Neural crest cell (in vitro differentiated cells): ENCODE measurements around the gene BCL2L2. TPM values are rescaled to one million over a fixed set of nuclear protein-coding genes. Genes with fewer than 3 reads are reported as not detected.

Experiments
- DNase-seq: peaks from one replicate; pipeline ENCODE4 v3.0.0; 2021; ENCODE audit warnings: low read depth, mixed read lengths, low spot score
- H3K27ac Mint-ChIP-seq: one replicate; pipeline ENCODE4 v1.8.0; 2021; ENCODE audit warnings: mild to moderate bottlenecking, mixed read lengths; ENCODE audit not compliant: unreplicated experiment
- H3K27me3 Mint-ChIP-seq: 2 replicates; pipeline ENCODE4 v1.8.0; 2021; ENCODE audit warnings: low read depth, mild to moderate bottlenecking, mixed read lengths
- H3K36me3 Mint-ChIP-seq: 2 replicates; pipeline ENCODE4 v1.8.0; 2021; ENCODE audit warnings: low read depth, mild to moderate bottlenecking, mixed read lengths
- H3K4me1 Mint-ChIP-seq: 2 replicates; pipeline ENCODE4 v1.8.0; 2021; ENCODE audit warnings: mixed read lengths
- H3K4me3 Mint-ChIP-seq: one replicate; pipeline ENCODE4 v1.8.0; 2021; ENCODE audit warnings: mild to moderate bottlenecking, mixed read lengths
- H3K9me3 Mint-ChIP-seq: 2 replicates; pipeline ENCODE4 v1.8.0; 2021; ENCODE audit warnings: mixed read lengths
- CTCF ChIP-seq: fragments of 200-600 bp; sonication (generic); conservative IDR thresholded peaks from 2 replicates; pipeline ENCODE4 v1.5.0; 2021; ENCODE audit warnings: antibody characterized with exemption, mild to moderate bottlenecking
- total RNA-seq: library from RNA; stranded (reverse); gene quantifications from 2 replicates; pipeline ENCODE4 v1.2.1, GENCODE V29; 2021

The BCL2L2 gene
- total RNA-seq, 1 donor from 2014 or later: 24.8 TPM

GRCh38 chr14:23359722-23360447 lies 53.3 kb downstream of the BCL2L2 start:
- Mint-ChIP-seq H3K9me3 (no peaks in the 10 kb centered on the region), H3K27ac (no peak overlapping the region), H3K4me3 (peak overlapping the region; percentile 66), H3K4me1 (peaks cover 33% of the 10 kb centered on the region), H3K27me3 (peaks cover 2% of the 10 kb centered on the region), H3K36me3 (peaks cover 13% of the 10 kb centered on the region)
- TF ChIP-seq CTCF: no peak
- DNase-seq: no peak

- no peak for DNase-seq
- Mint-ChIP-seq H3K4me3 (peak overlapping the region; percentile 66), H3K9me3 (no peaks in the 10 kb centered on the region), H3K27ac (no peak overlapping the region), H3K27me3 (peaks cover 2% of the 10 kb centered on the region), H3K36me3 (peaks cover 13% of the 10 kb centered on the region), H3K4me1 (peaks cover 33% of the 10 kb centered on the region)
- TF ChIP-seq CTCF: no peak
Measured at GRCh38 chr14:23360496-23360895, 53.9 kb downstream of the BCL2L2 start.

GRCh38 chr14:23361320-23361719 lies 54.7 kb downstream of the BCL2L2 start:
- Mint-ChIP-seq H3K27ac (peak overlapping the region; percentile 27), H3K4me3 (peak overlapping the region; percentile 68)

More at GRCh38 chr14:23361320-23361719, 54.7 kb downstream of the BCL2L2 start:
- no peak for TF ChIP-seq CTCF
- no peak for DNase-seq
- H3K4me1 Mint-ChIP-seq: peaks cover 33% of the 10 kb centered on the region
- peaks cover 10% of the 10 kb centered on the region for H3K36me3 Mint-ChIP-seq
- H3K9me3 Mint-ChIP-seq: no peaks in the 10 kb centered on the region
- H3K27me3 Mint-ChIP-seq: peaks cover 2% of the 10 kb centered on the region

Other genes starting within 250 kb of the BCL2L2 start
- gene CDH24, start 249.3 kb upstream of the BCL2L2 start, total RNA-seq: 33.7 and 37.2 TPM in 2 replicates
- 350 and 352 TPM in 2 replicates for gene ACIN1, start 211.7 kb upstream of the BCL2L2 start, total RNA-seq
- 46.1 and 48.6 TPM in 2 replicates for gene C14orf119, start 211.3 kb upstream of the BCL2L2 start, total RNA-seq
- not detected in 2 replicates for gene CIROP, start 201.8 kb upstream of the BCL2L2 start, total RNA-seq
- not detected in 2 replicates for gene CEBPE, start 187.6 kb upstream of the BCL2L2 start, total RNA-seq
- gene SLC7A8, start 123.2 kb upstream of the BCL2L2 start, total RNA-seq: 6.6 and 9.4 TPM in 2 replicates
- not detected in 2 replicates for gene RNF212B, start 68.9 kb upstream of the BCL2L2 start, total RNA-seq
- 14.8 and 17.2 TPM in 2 replicates for gene HOMEZ, start 20.7 kb upstream of the BCL2L2 start, total RNA-seq
- gene PPP1R3E, start 4.0 kb upstream of the BCL2L2 start, total RNA-seq: 13.6 and 15.0 TPM in 2 replicates
- gene PABPN1, start 14.6 kb downstream of the BCL2L2 start, total RNA-seq: 375 and 379 TPM in 2 replicates
- gene SLC22A17, start 46.1 kb downstream of the BCL2L2 start, total RNA-seq: 39.4 and 42.4 TPM in 2 replicates
- gene EFS, start 58.3 kb downstream of the BCL2L2 start, total RNA-seq: 100 and 104 TPM in 2 replicates
- not detected in 2 replicates for gene IL25, start 66.0 kb downstream of the BCL2L2 start, total RNA-seq
- gene CMTM5, start 70.2 kb downstream of the BCL2L2 start, total RNA-seq: 2.0 and 3.1 TPM in 2 replicates
- not detected in 2 replicates for gene MYH6, start 101.4 kb downstream of the BCL2L2 start, total RNA-seq
- 0.05 TPM in 1 of 2 replicates, not detected in the other for gene MYH7, start 128.8 kb downstream of the BCL2L2 start, total RNA-seq
- gene NGDN, start 162.9 kb downstream of the BCL2L2 start, total RNA-seq: 53.3 and 54.7 TPM in 2 replicates
- 9.9 and 11.0 TPM in 2 replicates for gene ZFHX2, start 244.9 kb downstream of the BCL2L2 start, total RNA-seq
- 19.4 and 19.6 TPM in 2 replicates for gene THTPA, start 249.4 kb downstream of the BCL2L2 start, total RNA-seq